Measurements from ENCODE around the gene METRN.

Gene METRN

DNA sequence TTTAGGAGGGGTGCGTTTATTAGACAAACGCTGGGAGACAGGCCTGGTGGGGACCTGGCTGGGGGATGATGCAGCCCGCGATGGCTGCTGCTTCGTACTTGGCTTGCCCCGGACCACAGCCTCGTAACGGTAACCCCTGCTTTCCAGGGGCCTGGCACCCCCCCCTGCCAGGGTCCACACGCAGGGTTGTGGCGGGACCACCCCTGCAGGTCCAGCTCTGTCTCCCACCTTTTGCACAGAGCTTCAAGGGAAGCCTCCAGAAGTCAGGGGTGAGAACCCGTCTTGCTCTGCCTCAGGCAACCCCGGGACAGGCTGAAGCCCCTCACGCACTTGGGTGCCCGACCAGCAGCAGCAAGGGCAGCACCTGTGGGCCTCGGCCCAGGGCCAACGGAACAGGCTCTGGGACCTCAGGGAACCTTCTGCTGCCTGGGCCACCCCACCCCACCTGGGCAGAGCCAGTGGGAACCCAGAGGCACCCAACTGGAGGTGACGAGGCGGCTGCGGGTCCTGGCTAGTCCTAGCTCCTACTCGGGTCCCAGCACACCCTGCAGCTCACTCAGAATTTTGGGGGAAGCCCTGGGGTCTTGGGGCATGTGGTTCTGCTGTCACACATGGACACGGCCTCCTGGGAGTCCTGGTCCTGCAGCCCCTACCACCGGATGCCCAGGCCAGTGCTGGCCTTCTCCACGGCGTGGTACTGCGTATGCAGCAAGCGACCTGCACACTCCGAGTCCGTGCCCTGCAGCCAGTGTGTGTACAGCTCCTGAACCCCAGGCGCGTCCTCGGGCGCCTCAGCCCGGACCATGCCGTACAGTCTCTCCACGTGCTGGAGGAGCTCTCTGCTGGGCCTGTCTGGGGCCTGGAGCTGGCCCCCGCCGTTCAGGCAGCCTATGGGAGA lies 15.1 kb downstream of the METRN start:
- H3K9me3 Mint-ChIP-seq, result no peaks in the 10 kb centered on the region
- H3K36me3 Mint-ChIP-seq (ENCODE audit: low read depth), result no peaks in the 10 kb centered on the region
- H3K4me1 Mint-ChIP-seq, result no peaks in the 10 kb centered on the region
- TF ChIP-seq, protein P1, sequence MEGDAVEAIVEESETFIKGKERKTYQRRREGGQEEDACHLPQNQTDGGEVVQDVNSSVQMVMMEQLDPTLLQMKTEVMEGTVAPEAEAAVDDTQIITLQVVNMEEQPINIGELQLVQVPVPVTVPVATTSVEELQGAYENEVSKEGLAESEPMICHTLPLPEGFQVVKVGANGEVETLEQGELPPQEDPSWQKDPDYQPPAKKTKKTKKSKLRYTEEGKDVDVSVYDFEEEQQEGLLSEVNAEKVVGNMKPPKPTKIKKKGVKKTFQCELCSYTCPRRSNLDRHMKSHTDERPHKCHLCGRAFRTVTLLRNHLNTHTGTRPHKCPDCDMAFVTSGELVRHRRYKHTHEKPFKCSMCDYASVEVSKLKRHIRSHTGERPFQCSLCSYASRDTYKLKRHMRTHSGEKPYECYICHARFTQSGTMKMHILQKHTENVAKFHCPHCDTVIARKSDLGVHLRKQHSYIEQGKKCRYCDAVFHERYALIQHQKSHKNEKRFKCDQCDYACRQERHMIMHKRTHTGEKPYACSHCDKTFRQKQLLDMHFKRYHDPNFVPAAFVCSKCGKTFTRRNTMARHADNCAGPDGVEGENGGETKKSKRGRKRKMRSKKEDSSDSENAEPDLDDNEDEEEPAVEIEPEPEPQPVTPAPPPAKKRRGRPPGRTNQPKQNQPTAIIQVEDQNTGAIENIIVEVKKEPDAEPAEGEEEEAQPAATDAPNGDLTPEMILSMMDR (IDR thresholded peaks at IDR 0.05), result no peak
- no peak for DNase-seq
- no peak overlapping the region for H3K27ac Mint-ChIP-seq
- peaks cover 12% of the 10 kb centered on the region for H3K27me3 Mint-ChIP-seq (ENCODE audit: low read depth, poor library complexity)
- no peak overlapping the region for H3K4me3 Mint-ChIP-seq

DNA sequence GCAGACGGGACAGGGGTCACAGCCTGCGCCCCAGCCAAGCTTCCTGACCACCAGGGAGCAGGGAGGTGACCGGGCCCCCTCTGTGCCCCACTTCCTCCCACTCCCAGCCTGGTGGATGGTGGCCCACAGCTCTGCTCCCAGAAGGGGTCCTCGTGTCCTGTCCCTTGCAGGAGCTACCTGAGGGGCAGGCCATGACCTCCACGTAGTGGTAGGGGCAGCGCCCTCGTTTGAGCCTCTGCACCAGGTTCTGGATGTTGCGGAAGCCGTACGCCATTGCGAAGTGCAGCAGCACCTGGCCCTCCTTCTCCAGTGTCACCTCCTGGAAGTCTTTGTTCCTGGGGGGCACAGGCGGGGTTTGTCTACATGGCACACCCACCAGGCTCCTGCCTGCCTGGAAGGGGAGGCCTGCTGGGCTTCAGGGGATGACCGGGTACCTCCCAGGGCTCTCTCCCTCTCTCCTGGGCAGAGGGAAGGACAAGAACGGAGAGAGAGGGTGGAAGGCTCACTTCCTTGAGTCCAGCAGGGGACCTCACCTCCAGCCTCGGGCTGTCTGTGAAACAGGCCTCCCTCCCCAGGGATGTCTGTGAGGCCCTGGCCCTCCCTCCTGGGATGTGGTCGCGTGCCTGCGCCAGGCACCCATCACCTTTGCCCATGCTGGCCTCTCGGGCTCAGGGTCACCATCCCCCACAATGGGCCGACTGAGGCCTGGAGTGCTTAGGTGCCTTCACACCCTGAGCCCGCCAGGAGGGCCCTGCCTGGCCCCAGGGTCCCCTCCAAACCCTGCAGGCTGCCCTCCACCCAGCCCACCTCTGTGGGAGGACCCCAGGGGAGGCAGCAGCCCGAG lies 16.0 kb downstream of the METRN start:
- no peak overlapping the region for H3K4me3 Mint-ChIP-seq
- TF ChIP-seq, protein P1 (IDR thresholded peaks at IDR 0.05), result no peak
- peaks cover 14% of the 10 kb centered on the region for H3K27me3 Mint-ChIP-seq (ENCODE audit: low read depth, poor library complexity)
- H3K4me1 Mint-ChIP-seq, result no peaks in the 10 kb centered on the region
- peaks cover 5% of the 10 kb centered on the region for H3K36me3 Mint-ChIP-seq (ENCODE audit: low read depth)
- DNase-seq, result no peak
- peak overlapping the region; percentile 68 for H3K27ac Mint-ChIP-seq
- H3K9me3 Mint-ChIP-seq, result no peaks in the 10 kb centered on the region

DNA sequence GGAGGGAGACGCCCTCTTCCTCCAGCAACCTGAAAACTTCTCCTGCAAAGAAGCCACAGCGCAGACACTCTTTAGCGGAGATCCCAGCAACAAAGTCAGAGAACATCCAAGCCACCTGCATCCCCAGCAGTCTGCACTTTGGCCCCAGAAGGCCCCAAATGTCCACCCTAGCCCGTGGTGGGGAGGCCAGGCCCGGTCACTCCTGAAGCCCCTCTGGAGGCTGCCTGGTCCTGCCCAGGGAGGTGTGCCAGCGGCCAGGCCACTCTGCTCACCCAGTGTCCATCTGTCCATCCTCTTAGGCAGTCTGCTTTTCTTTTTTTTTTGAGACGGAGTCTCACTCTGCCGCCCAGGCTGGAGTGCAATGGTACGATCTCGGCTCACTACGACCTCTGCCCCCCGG lies 17.4 kb downstream of the METRN start:
- Mint-ChIP-seq H3K4me3 (no peak overlapping the region), H3K9me3 (no peaks in the 10 kb centered on the region), H3K4me1 (peaks cover under 1% of the 10 kb centered on the region), H3K27me3 (ENCODE audit: low read depth, poor library complexity) (peaks cover 7% of the 10 kb centered on the region), H3K36me3 (ENCODE audit: low read depth) (peaks cover 5% of the 10 kb centered on the region), H3K27ac (no peak overlapping the region)
- DNase-seq, result no peak
- TF ChIP-seq, protein P1 (IDR thresholded peaks at IDR 0.05), result no peak

DNA sequence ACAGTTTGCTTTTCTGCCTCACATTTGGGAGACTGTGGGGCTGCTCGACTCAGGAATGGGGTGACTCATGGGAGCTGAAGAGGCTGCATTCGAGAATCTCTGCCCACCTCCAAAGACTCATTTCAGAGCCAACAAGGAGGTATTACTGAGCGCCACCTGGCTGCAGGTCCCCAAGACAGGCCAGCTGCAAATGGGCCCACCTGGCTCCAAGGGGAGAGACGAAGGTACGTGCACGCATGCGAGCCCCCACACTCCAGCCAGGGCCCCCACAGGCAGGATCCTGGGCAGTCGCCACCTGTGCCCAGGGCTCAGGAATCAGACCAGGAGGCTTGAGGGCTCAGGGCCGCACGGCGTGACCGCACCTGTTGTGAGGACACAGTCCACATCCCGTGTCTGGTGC lies 18.0 kb downstream of the METRN start:
- H3K36me3 Mint-ChIP-seq (ENCODE audit: low read depth), result peaks cover 9% of the 10 kb centered on the region
- TF ChIP-seq, protein P1 (IDR thresholded peaks at IDR 0.05), result no peak
- no peaks in the 10 kb centered on the region for H3K9me3 Mint-ChIP-seq
- no peak overlapping the region for H3K27ac Mint-ChIP-seq
- H3K4me1 Mint-ChIP-seq, result peaks cover 7% of the 10 kb centered on the region
- H3K4me3 Mint-ChIP-seq, result no peak overlapping the region
- no peak for DNase-seq
- H3K27me3 Mint-ChIP-seq (ENCODE audit: low read depth, poor library complexity), result peaks cover 7% of the 10 kb centered on the region

DNA sequence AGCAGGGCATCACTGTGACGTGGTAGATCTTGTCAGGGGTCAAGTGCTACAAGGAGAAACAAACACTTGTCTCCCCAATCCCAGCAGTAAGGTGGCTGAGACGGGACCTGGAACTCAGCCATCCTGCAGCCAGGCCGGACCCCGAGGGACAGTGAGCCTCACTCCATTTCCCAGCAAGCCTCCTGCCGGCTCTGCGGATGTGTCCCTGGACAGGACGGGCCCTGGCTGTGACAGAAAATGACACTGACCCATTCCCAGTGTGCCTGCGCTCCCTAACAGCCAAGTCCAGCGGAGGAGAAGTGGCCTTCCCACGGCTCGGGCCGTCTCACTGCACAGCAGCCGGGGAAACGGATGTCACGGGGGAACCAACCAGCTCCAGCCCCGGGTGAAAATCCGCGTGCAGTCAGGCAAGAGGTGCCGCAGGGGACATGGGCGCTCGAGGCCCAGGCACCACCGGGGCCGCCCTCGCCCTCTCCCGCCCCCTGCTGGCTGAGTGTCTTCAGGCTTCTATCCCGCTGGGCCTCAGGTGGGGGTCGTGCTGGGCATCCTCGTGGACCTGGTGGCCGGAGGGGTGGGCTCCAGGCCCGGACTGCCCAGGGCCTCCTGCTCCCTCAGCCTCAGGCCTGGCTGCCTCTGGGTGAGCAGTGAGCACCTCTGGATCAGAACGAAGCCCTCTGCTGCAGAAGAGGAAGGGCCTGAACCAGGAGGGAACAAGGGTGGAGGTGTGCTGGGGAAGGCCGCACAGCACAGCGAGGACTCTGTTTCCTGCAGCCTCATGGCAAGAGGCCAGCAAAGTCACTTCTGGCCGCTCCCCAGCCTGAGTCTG lies 18.7 kb downstream of the METRN start:
- DNase-seq, result peak; percentile 53
- Mint-ChIP-seq H3K27me3 (ENCODE audit: low read depth, poor library complexity) (peaks cover 7% of the 10 kb centered on the region), H3K9me3 (no peaks in the 10 kb centered on the region), H3K27ac (no peak overlapping the region), H3K4me1 (peaks cover 9% of the 10 kb centered on the region), H3K4me3 (no peak overlapping the region), H3K36me3 (ENCODE audit: low read depth) (peaks cover 9% of the 10 kb centered on the region)
- TF ChIP-seq, protein P1 (IDR thresholded peaks at IDR 0.05), result no peak
